B cell (primary cell): Measurements from ENCODE around the gene KIF13A. TPM values are rescaled to one million over a fixed set of nuclear protein-coding genes. Genes with fewer than 3 reads are reported as not detected.

Source experiments
- ATAC-seq: fragments of 200-7000 bp; cut with Tn5 transposase; one replicate; pipeline ENCODE4 v1.10.0; 2021; ENCODE audit warnings: low read depth, mild to moderate bottlenecking, moderate number of reproducible peaks, moderate library complexity
- CTCF ChIA-PET: fragments of 350-600 bp; sonication (Branson Sonifier 250); formaldehyde crosslinking; loops from one replicate; lab custom pipeline; 2021; ENCODE audit warnings: antibody characterized with exemption, inconsistent platforms; lab: Charles Lee
- POLR2A ChIA-PET: fragments of 350-600 bp; sonication (Branson Sonifier 250); formaldehyde crosslinking; loops from one replicate; lab custom pipeline; 2021; ENCODE audit warnings: antibody characterized with exemption; lab: Charles Lee
- DNase-seq: peaks from one replicate; pipeline ENCODE4 v3.0.0; 2013
- H2AFZ ChIP-seq: 2 replicates; pipeline ENCODE4 v1.6.1; 2012; ENCODE audit warnings: mild to moderate bottlenecking, low read depth, low read length; ENCODE audit not compliant: insufficient read depth, poor library complexity, severe bottlenecking
- H3K27ac ChIP-seq, 2 donors: 1 replicate in 1 of 2; 2 replicates in 1 of 2; pipeline ENCODE4 v1.5.1; 2012 to 2013; ENCODE audit warnings: low read length in 2 of 2, mild to moderate bottlenecking in 2 of 2, moderate library complexity in 1 of 2
- H3K27me3 ChIP-seq, 4 experiments: fragments of 200-600 bp in 1 of 4; sonication (generic) in 1 of 4; replicated peaks in 1 of 4; 1 replicate in 2 of 4; 2 replicates in 2 of 4; pipeline versions ENCODE4 v1.6.1 to v1.7.0; 2013 to 2016; ENCODE audit warnings: low read length in 3 of 4, mild to moderate bottlenecking in 2 of 4, mixed read lengths in 1 of 4, moderate library complexity in 1 of 4; ENCODE audit not compliant: insufficient read depth in 4 of 4, control insufficient read depth in 3 of 4; ENCODE audit errors: control extremely low read depth in 1 of 4
- H3K36me3 ChIP-seq, 2 experiments: replicated peaks in 1 of 2; 1 replicate in 1 of 2; 2 replicates in 1 of 2; pipeline versions ENCODE4 v1.6.1 to v1.7.1; 2013; ENCODE audit warnings: low read length in 1 of 2; ENCODE audit not compliant: insufficient read depth in 2 of 2, control insufficient read depth in 1 of 2; ENCODE audit errors: control extremely low read depth in 1 of 2, extremely low read depth in 1 of 2
- H3K4me1 ChIP-seq, 2 donors: fragments of 200-600 bp in 1 of 2; sonication (generic) in 1 of 2; 1 replicate in 1 of 2; 2 replicates in 1 of 2; pipeline versions ENCODE4 v1.5.1 to v1.6.1; 2013 to 2017; ENCODE audit warnings: low read length in 2 of 2; ENCODE audit not compliant: control insufficient read depth in 2 of 2, insufficient read depth in 2 of 2
- H3K4me2 ChIP-seq: replicated peaks from 2 replicates; pipeline ENCODE3; 2012; ENCODE audit warnings: mild to moderate bottlenecking, low read depth, low read length; ENCODE audit not compliant: poor library complexity, severe bottlenecking
- H3K4me3 ChIP-seq, 5 experiments: fragments of 200-600 bp in 1 of 5; sonication (generic) in 1 of 5; 1 replicate in 3 of 5; 2 replicates in 2 of 5; pipeline versions ENCODE4 v1.5.1 to v1.7.0; 2011 to 2016; ENCODE audit warnings: low read length in 4 of 5, mild to moderate bottlenecking in 4 of 5, low read depth in 2 of 5, control low read depth in 1 of 5, moderate library complexity in 1 of 5; ENCODE audit not compliant: insufficient read depth in 1 of 5; ENCODE audit errors: control extremely low read depth in 1 of 5, extremely low read depth in 1 of 5
- H3K79me2 ChIP-seq: fragments of 200-600 bp; sonication (generic); one replicate; pipeline ENCODE4 v1.6.0; 2016; ENCODE audit warnings: low read length; ENCODE audit not compliant: control insufficient read depth, insufficient read depth
- H3K9ac ChIP-seq: fragments of 200-600 bp; sonication (generic); 2 replicates; pipeline ENCODE4 v1.6.1; 2017; ENCODE audit warnings: mild to moderate bottlenecking, low read length, moderate library complexity
- H3K9me3 ChIP-seq, 3 donors: one replicate each; pipeline versions ENCODE4 v1.6.1 to v1.7.1; 2013; ENCODE audit warnings: low read length in 2 of 3; ENCODE audit not compliant: control insufficient read depth in 2 of 3, insufficient read depth in 1 of 3; ENCODE audit errors: control extremely low read depth in 1 of 3
- H4K20me1 ChIP-seq: 2 replicates; pipeline ENCODE4 v1.6.0; 2012; ENCODE audit warnings: mild to moderate bottlenecking, low read length; ENCODE audit not compliant: insufficient read depth, control insufficient read depth, poor library complexity, severe bottlenecking
- H3K27ac Mint-ChIP-seq: one replicate; pipeline ENCODE4 v1.8.0; 2021; ENCODE audit warnings: mixed read lengths
- H3K27me3 Mint-ChIP-seq: one replicate; pipeline ENCODE4 v1.8.0; 2021; ENCODE audit warnings: mixed read lengths
- H3K4me1 Mint-ChIP-seq: one replicate; pipeline ENCODE4 v1.8.0; 2021; ENCODE audit warnings: mixed read lengths
- H3K4me3 Mint-ChIP-seq: one replicate; pipeline ENCODE4 v1.8.0; 2021; ENCODE audit warnings: mixed read lengths
- H3K9me3 Mint-ChIP-seq: one replicate; pipeline ENCODE4 v1.8.0; 2022; ENCODE audit warnings: mixed read lengths; ENCODE audit not compliant: insufficient read depth
- EZH2 ChIP-seq: IDR thresholded peaks from 2 replicates; pipeline ENCODE4 v1.6.1; 2012; ENCODE audit warnings: borderline replicate concordance, low read depth, mild to moderate bottlenecking, moderate library complexity, low read length; ENCODE audit not compliant: insufficient read depth, poor library complexity, severe bottlenecking
- WGBS: methylation state at CpG from one replicate; pipeline ENCODE4 v1.1.5; 2013; ENCODE audit warnings: missing lambda C conversion rate; ENCODE audit not compliant: insufficient coverage; 5-methylcytosine and 5-hydroxymethylcytosine counted together
- intact Hi-C: fragments of 100-400 bp; cut with micrococcal nuclease; formaldehyde crosslinking; loops from one replicate; pipeline ENCODE4 v1.10.0; 2022
- polyA plus RNA-seq: library from polyadenylated mRNA; depleted of rRNA; stranded (reverse); fragments of >200 nt; gene quantifications from 2 replicates; pipeline ENCODE4 v1.2.3, GENCODE V29; 2012
- total RNA-seq, 2 donors: library from RNA; stranded (reverse); fragments of 120-200 nt in 1 of 2; gene quantifications; 1 replicate in 1 of 2; 2 replicates in 1 of 2; pipeline versions ENCODE4 v1.2.3 to v1.2.4, GENCODE V29; 2013 to 2022
- TF ChIP-seq, protein P1 (sequence below): fragments of 200-600 bp; IDR thresholded peaks from one replicate; pipeline ENCODE4 v1.8.0; 2022; ENCODE audit warnings: antibody characterized with exemption, mild to moderate bottlenecking

The KIF13A gene
- total and polyA plus RNA-seq, 2 donors (not counting 1 experiment from before 2014, with no cell fraction given): 2.1 to 23.4 TPM

DNA sequence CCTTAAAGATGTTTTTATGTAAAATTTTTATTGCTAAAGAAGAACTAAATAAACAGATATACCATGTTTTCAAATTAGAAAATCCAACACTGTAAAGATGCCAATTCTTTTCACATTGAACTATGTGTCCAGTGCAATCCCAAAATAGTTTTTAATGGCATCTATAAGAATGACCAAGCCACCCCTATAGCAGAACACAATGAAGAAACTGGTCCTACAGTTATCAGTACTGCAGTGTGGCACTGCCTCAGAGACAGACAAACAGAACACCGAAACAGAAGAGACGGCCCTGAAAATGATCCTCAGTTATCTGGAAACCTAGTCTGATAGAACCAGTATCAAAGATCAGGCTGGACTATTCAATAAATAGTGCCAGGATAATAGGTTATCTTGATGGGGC, 41.9 kb downstream of the KIF13A start:
- no peak overlapping the region for H3K27ac ChIP-seq
- no peaks in the 10 kb centered on the region for H3K79me2 ChIP-seq
- H3K27me3 Mint-ChIP-seq: peaks cover 5% of the 10 kb centered on the region
- intact Hi-C loops: no loop called here
- H3K27ac Mint-ChIP-seq: no peak overlapping the region
- H3K4me3 ChIP-seq: no peak overlapping the region
- no peaks in the 10 kb centered on the region for H3K4me1 ChIP-seq
- H3K36me3 ChIP-seq: no peaks in the 10 kb centered on the region
- H3K9me3 Mint-ChIP-seq: no peaks in the 10 kb centered on the region
- H2AFZ ChIP-seq: no peak overlapping the region
- no peaks in the 10 kb centered on the region for H3K4me1 Mint-ChIP-seq
- H3K9ac ChIP-seq: no peak overlapping the region
- POLR2A ChIA-PET: no interaction called here
- WGBS: no CpG with 5 or more reads among the region's 2 CpGs
- ATAC-seq (no peak), DNase-seq (no peak)
- CTCF ChIA-PET: no interaction called here
- H3K9me3 ChIP-seq: no peaks in the 10 kb centered on the region
- no peak overlapping the region for H3K4me3 Mint-ChIP-seq
- H4K20me1 ChIP-seq: no peaks in the 10 kb centered on the region
- H3K4me2 ChIP-seq: no peak overlapping the region
- TF ChIP-seq, protein P1, sequence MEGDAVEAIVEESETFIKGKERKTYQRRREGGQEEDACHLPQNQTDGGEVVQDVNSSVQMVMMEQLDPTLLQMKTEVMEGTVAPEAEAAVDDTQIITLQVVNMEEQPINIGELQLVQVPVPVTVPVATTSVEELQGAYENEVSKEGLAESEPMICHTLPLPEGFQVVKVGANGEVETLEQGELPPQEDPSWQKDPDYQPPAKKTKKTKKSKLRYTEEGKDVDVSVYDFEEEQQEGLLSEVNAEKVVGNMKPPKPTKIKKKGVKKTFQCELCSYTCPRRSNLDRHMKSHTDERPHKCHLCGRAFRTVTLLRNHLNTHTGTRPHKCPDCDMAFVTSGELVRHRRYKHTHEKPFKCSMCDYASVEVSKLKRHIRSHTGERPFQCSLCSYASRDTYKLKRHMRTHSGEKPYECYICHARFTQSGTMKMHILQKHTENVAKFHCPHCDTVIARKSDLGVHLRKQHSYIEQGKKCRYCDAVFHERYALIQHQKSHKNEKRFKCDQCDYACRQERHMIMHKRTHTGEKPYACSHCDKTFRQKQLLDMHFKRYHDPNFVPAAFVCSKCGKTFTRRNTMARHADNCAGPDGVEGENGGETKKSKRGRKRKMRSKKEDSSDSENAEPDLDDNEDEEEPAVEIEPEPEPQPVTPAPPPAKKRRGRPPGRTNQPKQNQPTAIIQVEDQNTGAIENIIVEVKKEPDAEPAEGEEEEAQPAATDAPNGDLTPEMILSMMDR: no peak
- TF ChIP-seq EZH2: no peak
- no peaks in the 10 kb centered on the region for H3K27me3 ChIP-seq

DNA sequence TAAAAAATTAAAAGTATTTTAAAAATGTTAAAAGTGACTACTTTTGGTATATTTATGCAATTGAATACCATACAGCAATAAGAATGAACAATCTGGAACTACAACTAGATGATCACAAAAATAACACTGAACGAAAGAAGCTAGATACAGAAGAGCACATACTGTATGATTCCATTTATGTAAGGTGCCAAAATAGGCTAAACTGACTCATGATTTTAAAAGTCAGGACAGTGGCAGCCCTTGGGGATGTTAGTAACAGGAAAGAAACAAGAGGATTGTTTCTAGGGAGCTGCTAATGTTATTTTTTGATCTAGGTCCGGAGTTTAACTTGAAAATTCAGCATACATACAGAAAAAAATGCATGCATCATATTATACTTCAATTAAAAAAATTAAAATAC, 42.3 kb downstream of the KIF13A start:
- ChIA-PET CTCF (no interaction called here), POLR2A (no interaction called here)
- no peak overlapping the region for H2AFZ ChIP-seq
- no peaks in the 10 kb centered on the region for H3K4me1 Mint-ChIP-seq
- H3K27ac Mint-ChIP-seq: no peak overlapping the region
- no peak overlapping the region for H3K9ac ChIP-seq
- no peak overlapping the region for H3K4me3 ChIP-seq
- H3K36me3 ChIP-seq: no peaks in the 10 kb centered on the region
- no peaks in the 10 kb centered on the region for H3K9me3 Mint-ChIP-seq
- no peaks in the 10 kb centered on the region for H3K79me2 ChIP-seq
- TF ChIP-seq, protein P1: no peak
- no peak for TF ChIP-seq EZH2
- peaks cover 3% of the 10 kb centered on the region for H3K27me3 Mint-ChIP-seq
- intact Hi-C loops: no loop called here
- H3K4me2 ChIP-seq: no peak overlapping the region
- no peaks in the 10 kb centered on the region for H3K4me1 ChIP-seq
- DNase-seq (no peak), ATAC-seq (no peak)
- no peak overlapping the region for H3K4me3 Mint-ChIP-seq
- H4K20me1 ChIP-seq: no peaks in the 10 kb centered on the region
- no peaks in the 10 kb centered on the region for H3K27me3 ChIP-seq
- H3K9me3 ChIP-seq: no peaks in the 10 kb centered on the region
- no peak overlapping the region for H3K27ac ChIP-seq
- no CpG with 5 or more reads among the region's 2 CpGs for WGBS
